Stimulated activated CD4-positive, alpha-beta T cell treated with anti-CD3 and anti-CD28 coated beads, TNF-alpha, amount 100 ng/mL, for 24 hours (primary cell): ENCODE measurements around the gene ARHGAP33.
"Not testable (repeated sequence)": the region's sequence is repeated elsewhere in the genome, so short reads cannot be mapped to it uniquely, and the experiment has no call there.

ENCODE experiments used
- DNase-seq, 3 experiments: peaks; one replicate each; pipeline ENCODE4 v3.0.0-alpha.2; 2020; ENCODE audit warnings: low read depth in 3 of 3

ARHGAP33 gene

DNA sequence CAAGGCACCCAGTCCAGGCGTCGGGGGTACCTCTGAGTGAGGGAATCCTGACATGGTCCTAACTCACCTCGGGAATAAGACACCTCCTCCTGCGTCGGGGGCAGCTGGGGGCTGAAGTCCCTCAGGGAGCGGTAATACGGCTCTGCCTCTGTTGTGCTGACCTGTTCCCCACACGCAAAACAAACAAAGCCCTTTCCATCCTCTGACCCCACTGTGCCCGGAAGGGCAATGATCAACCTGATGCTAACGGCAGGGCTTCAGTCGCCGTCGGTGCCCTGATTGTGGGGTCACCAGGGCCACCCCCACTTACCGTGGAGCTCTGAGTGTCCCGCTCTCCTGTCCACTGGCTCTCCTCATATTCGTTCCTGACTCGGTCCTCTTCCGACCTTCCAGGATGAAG lies 55.6 kb downstream of the ARHGAP33 start:
- no peak for DNase-seq

- DNase-seq: no peak
Observed at GRCh38 chr19:35832054-35832453, 56.7 kb downstream of the ARHGAP33 start.

DNA sequence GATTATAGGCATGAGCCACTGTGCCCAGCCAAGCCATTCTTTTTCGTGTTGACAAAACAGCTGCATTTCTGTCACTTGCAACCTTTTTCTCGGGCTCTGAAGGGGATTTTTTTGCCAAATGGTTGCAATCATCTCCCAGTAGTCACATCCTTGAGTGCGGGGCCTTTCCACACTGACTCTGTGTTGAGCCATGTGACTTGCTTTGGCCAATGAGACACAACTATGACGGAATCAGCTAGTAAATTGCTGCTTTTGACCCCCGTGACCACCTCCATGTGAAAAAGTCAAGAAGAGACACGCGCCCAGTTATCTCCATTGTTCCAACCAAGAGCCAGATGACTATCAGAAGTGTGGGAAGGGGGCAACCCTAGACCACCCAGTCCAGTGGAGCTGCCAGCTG lies 58.6 kb downstream of the ARHGAP33 start:
- DNase-seq: no peak

GRCh38 chr19:35836096-35836495 lies 60.7 kb downstream of the ARHGAP33 start:
- DNase-seq: not testable (repeated sequence)
